Tibial nerve (tissue), 4 donors: ENCODE data around the gene EEF2.

ENCODE experiments used
- EP300 ChIP-seq, 2 donors: sonication (generic); formaldehyde crosslinking; IDR thresholded peaks; one replicate each; pipeline ENCODE4 v1.6.1; 2017; ENCODE audit warnings: antibody characterized with exemption in 2 of 2, mild to moderate bottlenecking in 1 of 2
- POLR2A ChIP-seq, 2 donors: fragments of 450-650 bp; IDR thresholded peaks; one replicate each; pipeline ENCODE4 v1.6.1; 2017; ENCODE audit warnings: antibody characterized with exemption in 2 of 2, mild to moderate bottlenecking in 2 of 2, moderate library complexity in 2 of 2
- TF ChIP-seq, protein P1 (sequence below), 5 experiments: fragments of 200-600 bp in 3 of 5; fragments of 450-650 bp in 2 of 5; sonication (generic) in 3 of 5; IDR thresholded peaks; one replicate each; pipeline ENCODE4 v1.5.1; 2016 to 2019; ENCODE audit warnings: antibody characterized with exemption in 5 of 5, mild to moderate bottlenecking in 3 of 5, moderate library complexity in 2 of 5

- TF ChIP-seq, protein P1, sequence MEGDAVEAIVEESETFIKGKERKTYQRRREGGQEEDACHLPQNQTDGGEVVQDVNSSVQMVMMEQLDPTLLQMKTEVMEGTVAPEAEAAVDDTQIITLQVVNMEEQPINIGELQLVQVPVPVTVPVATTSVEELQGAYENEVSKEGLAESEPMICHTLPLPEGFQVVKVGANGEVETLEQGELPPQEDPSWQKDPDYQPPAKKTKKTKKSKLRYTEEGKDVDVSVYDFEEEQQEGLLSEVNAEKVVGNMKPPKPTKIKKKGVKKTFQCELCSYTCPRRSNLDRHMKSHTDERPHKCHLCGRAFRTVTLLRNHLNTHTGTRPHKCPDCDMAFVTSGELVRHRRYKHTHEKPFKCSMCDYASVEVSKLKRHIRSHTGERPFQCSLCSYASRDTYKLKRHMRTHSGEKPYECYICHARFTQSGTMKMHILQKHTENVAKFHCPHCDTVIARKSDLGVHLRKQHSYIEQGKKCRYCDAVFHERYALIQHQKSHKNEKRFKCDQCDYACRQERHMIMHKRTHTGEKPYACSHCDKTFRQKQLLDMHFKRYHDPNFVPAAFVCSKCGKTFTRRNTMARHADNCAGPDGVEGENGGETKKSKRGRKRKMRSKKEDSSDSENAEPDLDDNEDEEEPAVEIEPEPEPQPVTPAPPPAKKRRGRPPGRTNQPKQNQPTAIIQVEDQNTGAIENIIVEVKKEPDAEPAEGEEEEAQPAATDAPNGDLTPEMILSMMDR (IDR thresholded peaks at IDR 0.05) = no peak
- TF ChIP-seq POLR2A (IDR thresholded peaks at IDR 0.05) (no peak), EP300 (IDR thresholded peaks at IDR 0.05) (no peak)
Observed at GRCh38 chr19:4012092-4012974, 27.1 kb upstream of the EEF2 start.
